A375 (cell line): ENCODE results near the gene SETD6. TPM values are rescaled to one million over a fixed set of nuclear protein-coding genes. Genes with fewer than 3 reads are reported as not detected.

Experiments
- small RNA-seq: library from RNA; depleted of rRNA; stranded (forward); fragments of <200 nt; gene quantifications from one replicate; pipeline ENCODE3, GENCODE V24; 2014
- total RNA-seq: library from RNA; depleted of rRNA; stranded (reverse); fragments of >200 nt; shearing (Covaris generic); gene quantifications from 2 replicates; pipeline ENCODE4 v1.2.3, GENCODE V29; 2014; rRNA removed

SETD6 gene
- 59.6 and 61.7 TPM in 2 replicates for total RNA-seq

GRCh38 chr16:58515125-58515870 lies at the start of gene SETD6:
Gene SETD6 (plus strand): TSS chr16:58515517. CDS start chr16:58515538, 21 bp downstream.

GRCh38 chr16:58499615-58500351 lies 15.5 kb upstream of the SETD6 start, which contains the start of gene NDRG4:
Gene NDRG4 (plus strand): TSS chr16:58500143. CDS start chr16:58500249, 106 bp downstream.

Small RNAs within 50 kb of the gene (small RNA-seq; reads per million reads assigned to genes)
- not detected for gene RNU6-103P
- gene SNORA46 = 22.1 reads per million, percentile 92 among the genes with 10 or more reads in this experiment
- not detected for gene SNORA50A

Other genes with a start within 250 kb of the SETD6 start
- not detected in 2 replicates for gene PRSS54, start 220.5 kb upstream of the SETD6 start, total RNA-seq
- 16.1 and 16.2 TPM in 2 replicates for gene GINS3, start 123.0 kb upstream of the SETD6 start, total RNA-seq
- gene NDRG4, start 15.4 kb upstream of the SETD6 start, total RNA-seq = 10.3 and 21.8 TPM in 2 replicates
- gene CNOT1, start 114.3 kb downstream of the SETD6 start, total RNA-seq = 134 and 136 TPM in 2 replicates
- 11.4 and 16.1 TPM in 2 replicates for gene SLC38A7, start 169.3 kb downstream of the SETD6 start, total RNA-seq
- 65.4 and 66.7 TPM in 2 replicates for gene GOT2, start 218.8 kb downstream of the SETD6 start, total RNA-seq